HCT116 (cell line): ENCODE data around the gene STARD5. TPM values are rescaled to one million over a fixed set of nuclear protein-coding genes. Genes with fewer than 3 reads are reported as not detected.

Experiments
- ATAC-seq: fragments of 200-7000 bp; cut with Tn5 transposase; 2 replicates; pipeline ENCODE4 v1.9.1; 2020; ENCODE audit warnings: mild to moderate bottlenecking, moderate library complexity
- BruUV-seq: library from RNA; stranded (reverse); fragments of 400-500 nt; replicated peaks from 2 replicates; lab custom pipeline; 2021; lab: Mats Ljungman, UMichigan
- CTCF ChIA-PET: fragments of 300-600 bp; sonication (Branson Sonifier 250); formaldehyde crosslinking; loops from one replicate; lab custom pipeline; 2021; ENCODE audit warnings: antibody characterized with exemption; lab: Charles Lee
- POLR2A ChIA-PET: fragments of 300-600, 350-600 bp; sonication (Branson Sonifier 250); formaldehyde crosslinking; loops from one replicate; lab custom pipeline; 2021; ENCODE audit warnings: antibody characterized with exemption; lab: Charles Lee
- RAD21 ChIA-PET, 2 experiments: fragments of 300-600 bp; sonication (Branson Sonifier 250); formaldehyde crosslinking; loops; one replicate each; lab custom pipeline; 2023; ENCODE audit warnings: low total read pairs in 2 of 2; ENCODE audit not compliant: uncharacterized antibody in 2 of 2, unreplicated experiment in 2 of 2, low non-redundant PET in 1 of 2; lab: Charles Lee
- DNase-seq: peaks from one replicate; pipeline ENCODE4 v3.0.0-alpha.2; 2010; ENCODE audit warnings: low read depth, low spot score
- H2AFZ ChIP-seq: fragments of 200-600 bp; shearing (Covaris generic), sonication (generic); 2 replicates; pipeline ENCODE4 v1.6.1; 2017; ENCODE audit warnings: low read depth, mixed run types, mixed read lengths, antibody characterized with exemption, low read length; ENCODE audit not compliant: poor library complexity, severe bottlenecking
- H3K27ac ChIP-seq: 2 replicates; pipeline ENCODE4 v1.5.1; 2012; ENCODE audit warnings: low read depth, low read length
- H3K27me3 ChIP-seq: fragments of 200-600 bp; sonication (generic); 2 replicates; pipeline ENCODE4 v1.6.1; 2016; ENCODE audit warnings: mixed run types, low read length, mixed read lengths; ENCODE audit not compliant: insufficient read depth
- H3K36me3 ChIP-seq, 2 experiments: fragments of 200-500 bp in 1 of 2; fragments of 200-600 bp in 1 of 2; sonication (Bioruptor generic) in 1 of 2; sonication (generic) in 1 of 2; 2 replicates each; pipeline versions ENCODE4 v1.5.1 to v1.6.1; 2014 to 2016; ENCODE audit warnings: low read length in 2 of 2, inconsistent platforms in 1 of 2, mixed read lengths in 1 of 2, mixed run types in 1 of 2; ENCODE audit not compliant: insufficient read depth in 2 of 2, control insufficient read depth in 1 of 2
- H3K4me1 ChIP-seq, 2 experiments: fragments of 200-600 bp in 1 of 2; sonication (generic) in 1 of 2; 2 replicates each; pipeline versions ENCODE4 v1.5.1 to v1.6.1; 2012 to 2017; ENCODE audit warnings: low read length in 2 of 2, inconsistent platforms in 1 of 2, mild to moderate bottlenecking in 1 of 2, mixed read lengths in 1 of 2, mixed run types in 1 of 2, moderate library complexity in 1 of 2; ENCODE audit not compliant: insufficient read depth in 2 of 2, control insufficient read depth in 1 of 2
- H3K4me2 ChIP-seq: fragments of 200-600 bp; sonication (generic); 2 replicates; pipeline ENCODE4 v1.6.1; 2017; ENCODE audit warnings: mixed run types, low read length, mixed read lengths
- H3K4me3 ChIP-seq, 2 experiments: fragments of 200-600 bp in 1 of 2; sonication (generic) in 1 of 2; replicated peaks in 1 of 2; 2 replicates each; pipeline ENCODE4 v1.5.1; 2011 to 2016; ENCODE audit warnings: low read length in 2 of 2, control low read depth in 1 of 2, low read depth in 1 of 2, mild to moderate bottlenecking in 1 of 2, mixed read lengths in 1 of 2, mixed run types in 1 of 2
- H3K79me2 ChIP-seq: fragments of 200-600 bp; sonication (generic); 2 replicates; pipeline ENCODE4 v1.6.1; 2017; ENCODE audit warnings: mild to moderate bottlenecking, mixed run types, low read length, moderate library complexity, mixed read lengths; ENCODE audit not compliant: insufficient read depth
- H3K9ac ChIP-seq: fragments of 200-600 bp; sonication (generic); 2 replicates; pipeline ENCODE4 v1.6.1; 2016; ENCODE audit warnings: low read length, mixed read lengths
- H3K9me2 ChIP-seq: fragments of 200-600 bp; sonication (generic), shearing (Covaris generic); 2 replicates; pipeline ENCODE4 v1.6.1; 2017; ENCODE audit warnings: mixed run types, mild to moderate bottlenecking, moderate library complexity; ENCODE audit not compliant: insufficient read depth
- H3K9me3 ChIP-seq, 2 experiments: fragments of 200-500 bp in 1 of 2; fragments of 200-600 bp in 1 of 2; sonication (Bioruptor generic) in 1 of 2; sonication (generic) in 1 of 2; 2 replicates each; pipeline ENCODE4 v1.6.1; 2014 to 2017; ENCODE audit warnings: low read length in 2 of 2, mixed read lengths in 2 of 2, inconsistent platforms in 1 of 2, low read depth in 1 of 2, mild to moderate bottlenecking in 1 of 2, mixed run types in 1 of 2, moderate library complexity in 1 of 2; ENCODE audit not compliant: control insufficient read depth in 1 of 2, insufficient read depth in 1 of 2
- H4K20me1 ChIP-seq: fragments of 200-600 bp; sonication (generic), shearing (Covaris generic); 2 replicates; pipeline ENCODE4 v1.6.1; 2017; ENCODE audit warnings: mixed run types, mild to moderate bottlenecking, moderate library complexity; ENCODE audit not compliant: insufficient read depth
- CBX3 ChIP-seq: IDR thresholded peaks from 2 replicates; pipeline ENCODE4 v1.6.1; 2012; ENCODE audit warnings: low read depth
- CEBPB ChIP-seq: IDR thresholded peaks from 2 replicates; pipeline ENCODE4 v1.6.1; 2012; ENCODE audit warnings: low read depth
- EGR1 ChIP-seq: IDR thresholded peaks from 2 replicates; pipeline ENCODE4 v1.6.1; 2012; ENCODE audit warnings: low read depth
- ELF1 ChIP-seq: IDR thresholded peaks from 2 replicates; pipeline ENCODE4 v1.6.1; 2012; ENCODE audit warnings: low read depth, borderline replicate concordance
- EZH2 ChIP-seq: fragments of 200-600 bp; sonication (generic); IDR thresholded peaks from 2 replicates; pipeline ENCODE4 v1.6.1; 2017; ENCODE audit warnings: antibody characterized with exemption, mixed run types
- EZH2phosphoT487 ChIP-seq: fragments of 200-600 bp; IDR thresholded peaks from 2 replicates; pipeline ENCODE4 v1.6.1; 2018; ENCODE audit warnings: antibody characterized with exemption, borderline replicate concordance
- JUND ChIP-seq: IDR thresholded peaks from 2 replicates; pipeline ENCODE4 v1.6.1; 2012
- POLR2A ChIP-seq: IDR thresholded peaks from 2 replicates; pipeline ENCODE4 v1.7.0; 2011; ENCODE audit warnings: borderline replicate concordance; ENCODE audit not compliant: insufficient read depth, insufficient read length; ENCODE audit errors: extremely low read depth
- POLR2AphosphoS5 ChIP-seq: IDR thresholded peaks from 2 replicates; pipeline ENCODE4 v1.6.1; 2011; ENCODE audit warnings: mild to moderate bottlenecking, low read depth, low read length, moderate library complexity
- TCF7L2 ChIP-seq: IDR thresholded peaks from 2 replicates; pipeline ENCODE4 v1.7.0; 2011; ENCODE audit warnings: borderline replicate concordance, inconsistent platforms; ENCODE audit not compliant: insufficient read depth, insufficient read length; ENCODE audit errors: extremely low read depth
- YY1 ChIP-seq: IDR thresholded peaks from 2 replicates; pipeline ENCODE4 v1.6.1; 2011; ENCODE audit warnings: low read length, low read depth, moderate library complexity, mild to moderate bottlenecking; ENCODE audit not compliant: insufficient replicate concordance; ENCODE audit errors: extremely low read depth
- ZFX ChIP-seq: fragments of 450-650 bp; IDR thresholded peaks from 2 replicates; pipeline ENCODE4 v1.6.1; 2017
- ZNF274 ChIP-seq: fragments of 200-500 bp; sonication (Bioruptor generic); IDR thresholded peaks from 2 replicates; pipeline ENCODE4 v1.6.1; 2014; ENCODE audit warnings: mild to moderate bottlenecking, low read depth, low read length, inconsistent platforms
- intact Hi-C: fragments of 100-400 bp; cut with micrococcal nuclease; formaldehyde crosslinking; loops from 2 replicates; pipeline ENCODE4 v1.10.0; 2022
- total RNA-seq: library from RNA; stranded (reverse); gene quantifications from one replicate; pipeline ENCODE4 v1.2.1, GENCODE V29; 2021; ENCODE audit not compliant: unreplicated experiment
- TF ChIP-seq, protein P1 (sequence below): IDR thresholded peaks from 2 replicates; pipeline ENCODE4 v1.6.1; 2012
- TF ChIP-seq, protein P2 (sequence below): IDR thresholded peaks from 2 replicates; pipeline ENCODE4 v1.6.1; 2012
- TF ChIP-seq, protein P3 (sequence below): IDR thresholded peaks from 2 replicates; pipeline ENCODE4 v1.6.1; 2012; ENCODE audit warnings: low read depth
- TF ChIP-seq, protein P4 (sequence below), 3 experiments: fragments of 200-600 bp in 1 of 3; sonication (generic) in 1 of 3; IDR thresholded peaks in 2 of 3; conservative IDR thresholded peaks in 1 of 3; 2 replicates each; pipeline ENCODE4 v1.5.1; 2012 to 2017; ENCODE audit warnings: low read depth in 2 of 3, low read length in 2 of 3, antibody characterized with exemption in 1 of 3, borderline replicate concordance in 1 of 3, control low read depth in 1 of 3, mild to moderate bottlenecking in 1 of 3, mixed read lengths in 1 of 3, mixed run types in 1 of 3, moderate library complexity in 1 of 3; ENCODE audit not compliant: insufficient read depth in 1 of 3

The STARD5 gene
- total RNA-seq, 1 experiment from 2014 or later: 4.0 TPM

DNA sequence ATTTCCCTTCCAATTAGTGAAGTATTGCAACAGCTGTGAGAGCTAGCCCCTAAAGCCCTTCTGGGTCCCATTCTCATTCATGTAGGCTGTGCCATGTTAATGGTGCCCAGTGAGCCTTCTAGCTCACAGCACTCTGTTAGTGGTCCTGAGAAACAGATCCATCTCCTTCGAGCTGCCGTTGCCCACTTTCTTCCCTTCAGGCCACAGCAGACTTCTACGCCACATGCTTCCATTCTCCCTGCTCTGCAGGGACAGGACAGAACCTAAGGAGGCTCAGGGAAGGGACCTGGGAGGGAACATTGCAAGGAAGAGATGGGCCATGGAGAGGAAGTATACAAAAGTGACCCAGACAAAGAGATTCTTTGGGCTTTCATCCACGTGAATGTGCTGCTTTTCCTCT, 11.7 kb upstream of the STARD5 start (continued):
- TF ChIP-seq JUND (no peak), CEBPB (no peak), EZH2phosphoT487 (no peak)

DNA sequence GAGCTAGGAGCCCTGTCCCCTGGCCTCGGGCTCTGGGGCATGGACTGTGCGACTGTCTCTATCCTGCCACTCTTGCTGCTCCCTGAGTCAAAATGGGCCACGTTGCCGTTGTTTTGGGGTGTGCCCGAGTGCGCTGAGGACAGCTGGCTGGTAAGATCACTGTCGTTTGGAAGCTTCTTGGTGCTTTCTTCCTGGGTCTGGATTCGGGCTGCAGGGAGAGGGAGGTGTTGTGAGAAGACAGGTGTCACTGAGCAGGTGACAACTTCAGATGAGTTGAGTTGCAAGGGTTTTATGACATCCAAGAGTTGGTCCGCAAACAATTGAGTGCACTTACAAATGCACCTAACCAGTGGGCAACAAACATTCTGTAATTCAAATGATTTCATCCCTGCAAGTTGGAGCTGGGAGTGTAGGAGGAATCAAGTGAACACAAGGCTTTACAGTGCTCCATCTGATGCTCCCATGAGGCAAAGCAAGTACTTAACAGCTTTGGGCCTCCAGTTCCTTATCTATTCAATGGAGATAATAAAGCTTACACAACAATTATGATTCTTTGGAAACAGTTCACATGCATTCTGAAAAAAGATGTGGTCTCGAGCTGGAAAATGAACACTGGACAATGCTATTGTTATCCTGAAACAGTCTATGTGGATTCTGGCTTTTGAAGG, 11.0 kb upstream of the STARD5 start:
- no peak overlapping the region for H2AFZ ChIP-seq
- ATAC-seq: no peak
- no peak overlapping the region for H3K27ac ChIP-seq
- H3K9ac ChIP-seq: no peak overlapping the region
- H3K9me2 ChIP-seq: no peaks in the 10 kb centered on the region
- peaks cover 15 to 16% of the 10 kb centered on the region in 2 experiments for H3K4me1 ChIP-seq
- H3K9me3 ChIP-seq: no peaks in the 10 kb centered on the region
- TF ChIP-seq, protein P1, sequence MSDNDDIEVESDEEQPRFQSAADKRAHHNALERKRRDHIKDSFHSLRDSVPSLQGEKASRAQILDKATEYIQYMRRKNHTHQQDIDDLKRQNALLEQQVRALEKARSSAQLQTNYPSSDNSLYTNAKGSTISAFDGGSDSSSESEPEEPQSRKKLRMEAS: no peak
- TF ChIP-seq ZFX: no peak
- TF ChIP-seq POLR2AphosphoS5: no peak
- TF ChIP-seq CEBPB: no peak
- no peak for TF ChIP-seq ELF1
- TF ChIP-seq, protein P2, sequence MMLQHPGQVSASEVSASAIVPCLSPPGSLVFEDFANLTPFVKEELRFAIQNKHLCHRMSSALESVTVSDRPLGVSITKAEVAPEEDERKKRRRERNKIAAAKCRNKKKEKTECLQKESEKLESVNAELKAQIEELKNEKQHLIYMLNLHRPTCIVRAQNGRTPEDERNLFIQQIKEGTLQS: no peak
- no peak for TF ChIP-seq TCF7L2
- TF ChIP-seq, protein P3, sequence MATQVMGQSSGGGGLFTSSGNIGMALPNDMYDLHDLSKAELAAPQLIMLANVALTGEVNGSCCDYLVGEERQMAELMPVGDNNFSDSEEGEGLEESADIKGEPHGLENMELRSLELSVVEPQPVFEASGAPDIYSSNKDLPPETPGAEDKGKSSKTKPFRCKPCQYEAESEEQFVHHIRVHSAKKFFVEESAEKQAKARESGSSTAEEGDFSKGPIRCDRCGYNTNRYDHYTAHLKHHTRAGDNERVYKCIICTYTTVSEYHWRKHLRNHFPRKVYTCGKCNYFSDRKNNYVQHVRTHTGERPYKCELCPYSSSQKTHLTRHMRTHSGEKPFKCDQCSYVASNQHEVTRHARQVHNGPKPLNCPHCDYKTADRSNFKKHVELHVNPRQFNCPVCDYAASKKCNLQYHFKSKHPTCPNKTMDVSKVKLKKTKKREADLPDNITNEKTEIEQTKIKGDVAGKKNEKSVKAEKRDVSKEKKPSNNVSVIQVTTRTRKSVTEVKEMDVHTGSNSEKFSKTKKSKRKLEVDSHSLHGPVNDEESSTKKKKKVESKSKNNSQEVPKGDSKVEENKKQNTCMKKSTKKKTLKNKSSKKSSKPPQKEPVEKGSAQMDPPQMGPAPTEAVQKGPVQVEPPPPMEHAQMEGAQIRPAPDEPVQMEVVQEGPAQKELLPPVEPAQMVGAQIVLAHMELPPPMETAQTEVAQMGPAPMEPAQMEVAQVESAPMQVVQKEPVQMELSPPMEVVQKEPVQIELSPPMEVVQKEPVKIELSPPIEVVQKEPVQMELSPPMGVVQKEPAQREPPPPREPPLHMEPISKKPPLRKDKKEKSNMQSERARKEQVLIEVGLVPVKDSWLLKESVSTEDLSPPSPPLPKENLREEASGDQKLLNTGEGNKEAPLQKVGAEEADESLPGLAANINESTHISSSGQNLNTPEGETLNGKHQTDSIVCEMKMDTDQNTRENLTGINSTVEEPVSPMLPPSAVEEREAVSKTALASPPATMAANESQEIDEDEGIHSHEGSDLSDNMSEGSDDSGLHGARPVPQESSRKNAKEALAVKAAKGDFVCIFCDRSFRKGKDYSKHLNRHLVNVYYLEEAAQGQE: no peak
- TF ChIP-seq CBX3: no peak
- TF ChIP-seq, protein P4, sequence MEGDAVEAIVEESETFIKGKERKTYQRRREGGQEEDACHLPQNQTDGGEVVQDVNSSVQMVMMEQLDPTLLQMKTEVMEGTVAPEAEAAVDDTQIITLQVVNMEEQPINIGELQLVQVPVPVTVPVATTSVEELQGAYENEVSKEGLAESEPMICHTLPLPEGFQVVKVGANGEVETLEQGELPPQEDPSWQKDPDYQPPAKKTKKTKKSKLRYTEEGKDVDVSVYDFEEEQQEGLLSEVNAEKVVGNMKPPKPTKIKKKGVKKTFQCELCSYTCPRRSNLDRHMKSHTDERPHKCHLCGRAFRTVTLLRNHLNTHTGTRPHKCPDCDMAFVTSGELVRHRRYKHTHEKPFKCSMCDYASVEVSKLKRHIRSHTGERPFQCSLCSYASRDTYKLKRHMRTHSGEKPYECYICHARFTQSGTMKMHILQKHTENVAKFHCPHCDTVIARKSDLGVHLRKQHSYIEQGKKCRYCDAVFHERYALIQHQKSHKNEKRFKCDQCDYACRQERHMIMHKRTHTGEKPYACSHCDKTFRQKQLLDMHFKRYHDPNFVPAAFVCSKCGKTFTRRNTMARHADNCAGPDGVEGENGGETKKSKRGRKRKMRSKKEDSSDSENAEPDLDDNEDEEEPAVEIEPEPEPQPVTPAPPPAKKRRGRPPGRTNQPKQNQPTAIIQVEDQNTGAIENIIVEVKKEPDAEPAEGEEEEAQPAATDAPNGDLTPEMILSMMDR (IDR thresholded peaks at IDR 0.05 in 2 of 3, conservative IDR thresholded peaks at IDR 0.05 in 1 of 3; ENCODE audit: borderline replicate concordance in 1 of 3, insufficient read depth in 1 of 3, low read depth in 2 of 3, low read length in 2 of 3): no peak
- no peak for TF ChIP-seq JUND
- no peak for TF ChIP-seq EZH2
- no peak for TF ChIP-seq ZNF274
- no peak for TF ChIP-seq YY1
- TF ChIP-seq EGR1: no peak
- TF ChIP-seq EZH2phosphoT487: no peak
- TF ChIP-seq POLR2A: no peak
- H4K20me1 ChIP-seq: no peaks in the 10 kb centered on the region
- H3K79me2 ChIP-seq: no peaks in the 10 kb centered on the region
- H3K4me3 ChIP-seq: no peak overlapping the region
- ChIA-PET POLR2A (interaction anchor here (1.4 kb wide), 1 partner anchor 11 kb away, joined by 5 read pairs; the partner anchor contains the start of gene STARD5), CTCF (interaction anchor here (1.2 kb wide), 1 partner anchor 179 kb away, joined by 3 read pairs; no protein-coding TSS in a partner anchor), RAD21 (no interaction called here)
- no TSS peak for BruUV-seq
- H3K27me3 ChIP-seq: no peaks in the 10 kb centered on the region
- no peak overlapping the region for H3K4me2 ChIP-seq
- no peaks in the 10 kb centered on the region for H3K36me3 ChIP-seq
- intact Hi-C loops: no loop called here
- no peak for DNase-seq
